Astrocyte (in vitro differentiated cells and primary cell): ENCODE data around the gene SREBF1. TPM values are rescaled to one million over a fixed set of nuclear protein-coding genes. Genes with fewer than 3 reads are reported as not detected.
A peak's percentile ranks its signal among the peaks of the same experiment; 100 is the strongest.

ENCODE experiments used
- DNase-seq: peaks from one replicate; pipeline ENCODE4 v3.0.0-alpha.2; 2010; ENCODE audit warnings: low read depth
- FAIRE-seq: peaks from 2 replicates; lab custom pipeline; 2011; peaks lifted over from hg19 to GRCh38; lab: Jason Lieb, UNC
- H2AFZ ChIP-seq: 2 replicates; pipeline ENCODE4 v1.6.0; 2012; ENCODE audit warnings: low read depth, low read length, inconsistent platforms
- H3K27ac ChIP-seq: 2 replicates; pipeline ENCODE4 v1.5.1; 2011; ENCODE audit warnings: low read depth, low read length, inconsistent platforms
- H3K27me3 ChIP-seq: 2 replicates; pipeline ENCODE4 v1.6.0; 2011; ENCODE audit warnings: low read length, inconsistent platforms; ENCODE audit not compliant: insufficient read depth
- H3K36me3 ChIP-seq: 2 replicates; pipeline ENCODE4 v1.5.1; 2011; ENCODE audit warnings: low read length, inconsistent platforms; ENCODE audit not compliant: insufficient read depth
- H3K4me1 ChIP-seq: 2 replicates; pipeline ENCODE4 v1.5.1; 2011; ENCODE audit warnings: low read length, inconsistent platforms; ENCODE audit not compliant: insufficient read depth
- H3K4me2 ChIP-seq: 2 replicates; pipeline ENCODE4 v1.6.0; 2012; ENCODE audit warnings: low read length, inconsistent platforms
- H3K4me3 ChIP-seq: 2 replicates; pipeline ENCODE4 v1.5.1; 2011; ENCODE audit warnings: low read depth, mild to moderate bottlenecking, low read length, inconsistent platforms; ENCODE audit not compliant: insufficient read depth
- H3K79me2 ChIP-seq: 2 replicates; pipeline ENCODE4 v1.6.0; 2012; ENCODE audit warnings: mild to moderate bottlenecking, low read length, inconsistent platforms; ENCODE audit not compliant: insufficient read depth
- H3K9ac ChIP-seq: 2 replicates; pipeline ENCODE4 v1.6.0; 2012; ENCODE audit warnings: mild to moderate bottlenecking, low read length, inconsistent platforms
- H3K9me3 ChIP-seq: 2 replicates; pipeline ENCODE4 v1.5.1; 2012; ENCODE audit warnings: low read depth, mild to moderate bottlenecking, low read length, inconsistent platforms; ENCODE audit not compliant: insufficient read depth
- H4K20me1 ChIP-seq: 2 replicates; pipeline ENCODE4 v1.6.0; 2012; ENCODE audit warnings: low read length, inconsistent platforms; ENCODE audit not compliant: insufficient read depth
- H3K27ac Mint-ChIP-seq: one replicate; pipeline ENCODE4 v1.8.0; 2021; ENCODE audit warnings: mild to moderate bottlenecking, mixed read lengths; ENCODE audit not compliant: unreplicated experiment
- H3K27me3 Mint-ChIP-seq: one replicate; pipeline ENCODE4 v1.8.0; 2021; ENCODE audit warnings: low read depth, mixed read lengths; ENCODE audit not compliant: unreplicated experiment
- H3K36me3 Mint-ChIP-seq: one replicate; pipeline ENCODE4 v1.8.0; 2021; ENCODE audit warnings: low read depth, mixed read lengths; ENCODE audit not compliant: unreplicated experiment
- H3K4me1 Mint-ChIP-seq: one replicate; pipeline ENCODE4 v1.8.0; 2021; ENCODE audit warnings: low read depth, mixed read lengths; ENCODE audit not compliant: unreplicated experiment
- H3K4me3 Mint-ChIP-seq: one replicate; pipeline ENCODE4 v1.8.0; 2021; ENCODE audit warnings: mild to moderate bottlenecking, moderate library complexity, mixed read lengths; ENCODE audit not compliant: unreplicated experiment
- H3K9me3 Mint-ChIP-seq: one replicate; pipeline ENCODE4 v1.8.0; 2021; ENCODE audit warnings: mild to moderate bottlenecking, mixed read lengths; ENCODE audit not compliant: unreplicated experiment
- CTCF ChIP-seq: IDR thresholded peaks from 2 replicates; pipeline ENCODE4 v1.5.1; 2011; ENCODE audit warnings: low read depth, mild to moderate bottlenecking, inconsistent platforms, low read length, moderate library complexity; ENCODE audit not compliant: insufficient read depth
- EZH2 ChIP-seq: IDR thresholded peaks from 2 replicates; pipeline ENCODE4 v1.6.1; 2012; ENCODE audit warnings: mild to moderate bottlenecking, low read length, inconsistent platforms; ENCODE audit not compliant: insufficient read depth
- total RNA-seq: library from RNA; stranded (reverse); gene quantifications from 2 replicates; pipeline ENCODE4 v1.2.1, GENCODE V29; 2021

The SREBF1 gene
- total RNA-seq, 1 donor from 2014 or later = 65.6 TPM

GRCh38 chr17:17824783-17825614, 11.8 kb downstream of the SREBF1 start:
- H2AFZ ChIP-seq = no peak overlapping the region
- Mint-ChIP-seq H3K27me3 (no peaks in the 10 kb centered on the region), H3K27ac (peak overlapping the region; percentile 69), H3K9me3 (no peaks in the 10 kb centered on the region), H3K4me1 (peaks cover 26% of the 10 kb centered on the region), H3K4me3 (peak overlapping the region; percentile 27), H3K36me3 (no peaks in the 10 kb centered on the region)
- H4K20me1 ChIP-seq = peaks cover 84% of the 10 kb centered on the region
- H3K4me3 ChIP-seq = no peak overlapping the region
- peak overlapping the region; percentile 82 for H3K4me2 ChIP-seq
- no peaks in the 10 kb centered on the region for H3K36me3 ChIP-seq
- TF ChIP-seq EZH2 (no peak), CTCF (no peak)
- H3K27me3 ChIP-seq = no peaks in the 10 kb centered on the region
- H3K9ac ChIP-seq = peak overlapping the region; percentile 9
- FAIRE-seq = no peak
- H3K4me1 ChIP-seq = peaks cover 43% of the 10 kb centered on the region
- DNase-seq = no peak
- no peaks in the 10 kb centered on the region for H3K9me3 ChIP-seq
- peak overlapping the region; percentile 2 for H3K27ac ChIP-seq
- H3K79me2 ChIP-seq = peaks cover 87% of the 10 kb centered on the region

GRCh38 chr17:17824119-17824782, 12.5 kb downstream of the SREBF1 start:
- H3K4me2 ChIP-seq = peak overlapping the region; percentile 82
- peak overlapping the region; percentile 64 for H3K9ac ChIP-seq
- FAIRE-seq (no peak), DNase-seq (no peak)
- H3K9me3 ChIP-seq = no peaks in the 10 kb centered on the region
- H3K4me3 Mint-ChIP-seq = peak overlapping the region; percentile 76
- peaks cover 84% of the 10 kb centered on the region for H4K20me1 ChIP-seq
- peak overlapping the region; percentile 41 for H2AFZ ChIP-seq
- H3K27me3 ChIP-seq = no peaks in the 10 kb centered on the region
- no peaks in the 10 kb centered on the region for H3K36me3 ChIP-seq
- no peaks in the 10 kb centered on the region for H3K36me3 Mint-ChIP-seq
- peaks cover 80% of the 10 kb centered on the region for H3K79me2 ChIP-seq
- no peaks in the 10 kb centered on the region for H3K27me3 Mint-ChIP-seq
- peak overlapping the region; percentile 78 for H3K27ac Mint-ChIP-seq
- peaks cover 32% of the 10 kb centered on the region for H3K4me1 Mint-ChIP-seq
- peak overlapping the region; percentile 35 for H3K4me3 ChIP-seq
- H3K9me3 Mint-ChIP-seq = no peaks in the 10 kb centered on the region
- peaks cover 51% of the 10 kb centered on the region for H3K4me1 ChIP-seq
- TF ChIP-seq CTCF (no peak), EZH2 (no peak)
- peak overlapping the region; percentile 74 for H3K27ac ChIP-seq
